Measurements from ENCODE around the gene CHST7.

GRCh38 chrX:46543441-46543840 is 30.1 kb upstream of the CHST7 start:
- TF ChIP-seq, protein P1, sequence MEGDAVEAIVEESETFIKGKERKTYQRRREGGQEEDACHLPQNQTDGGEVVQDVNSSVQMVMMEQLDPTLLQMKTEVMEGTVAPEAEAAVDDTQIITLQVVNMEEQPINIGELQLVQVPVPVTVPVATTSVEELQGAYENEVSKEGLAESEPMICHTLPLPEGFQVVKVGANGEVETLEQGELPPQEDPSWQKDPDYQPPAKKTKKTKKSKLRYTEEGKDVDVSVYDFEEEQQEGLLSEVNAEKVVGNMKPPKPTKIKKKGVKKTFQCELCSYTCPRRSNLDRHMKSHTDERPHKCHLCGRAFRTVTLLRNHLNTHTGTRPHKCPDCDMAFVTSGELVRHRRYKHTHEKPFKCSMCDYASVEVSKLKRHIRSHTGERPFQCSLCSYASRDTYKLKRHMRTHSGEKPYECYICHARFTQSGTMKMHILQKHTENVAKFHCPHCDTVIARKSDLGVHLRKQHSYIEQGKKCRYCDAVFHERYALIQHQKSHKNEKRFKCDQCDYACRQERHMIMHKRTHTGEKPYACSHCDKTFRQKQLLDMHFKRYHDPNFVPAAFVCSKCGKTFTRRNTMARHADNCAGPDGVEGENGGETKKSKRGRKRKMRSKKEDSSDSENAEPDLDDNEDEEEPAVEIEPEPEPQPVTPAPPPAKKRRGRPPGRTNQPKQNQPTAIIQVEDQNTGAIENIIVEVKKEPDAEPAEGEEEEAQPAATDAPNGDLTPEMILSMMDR (IDR thresholded peaks at IDR 0.05): no peak
- TF ChIP-seq ZFX (IDR thresholded peaks at IDR 0.05; ENCODE audit: borderline replicate concordance): no peak
